WTC11 (cell line): ENCODE data around the gene MTRF1.

Experiments used
- TF ChIP-seq, protein P1 (sequence below): sonication (generic); formaldehyde crosslinking; IDR thresholded peaks from 2 replicates; pipeline ENCODE4 v1.8.0; 2022; ENCODE audit warnings: mild to moderate bottlenecking, missing genetic modification reagents
- TF ChIP-seq, protein P2 (sequence below): sonication (generic); formaldehyde crosslinking; conservative IDR thresholded peaks from 2 replicates; pipeline ENCODE4 v1.8.1; 2022; ENCODE audit warnings: mild to moderate bottlenecking, missing genetic modification reagents

DNA sequence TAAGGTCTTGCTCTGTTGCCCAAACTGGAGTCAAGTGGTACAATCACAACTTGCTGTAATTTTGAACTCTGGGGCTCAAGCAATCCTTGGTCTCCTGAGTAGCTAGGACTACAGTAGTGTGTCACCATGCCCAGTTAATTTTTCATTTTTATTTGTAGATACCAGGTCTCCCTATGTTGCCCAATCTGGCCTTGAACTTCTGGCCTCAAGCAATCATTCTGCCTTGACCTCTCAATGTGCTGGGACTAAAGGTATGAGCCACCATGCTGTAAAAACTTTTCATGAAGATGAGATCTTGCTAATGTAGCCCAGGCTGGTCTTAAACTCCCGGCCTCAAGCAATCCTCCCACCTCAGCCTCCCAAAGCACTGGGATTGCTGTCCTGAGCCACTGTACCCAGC is 32.6 kb upstream of the MTRF1 start:
- TF ChIP-seq, protein P1, sequence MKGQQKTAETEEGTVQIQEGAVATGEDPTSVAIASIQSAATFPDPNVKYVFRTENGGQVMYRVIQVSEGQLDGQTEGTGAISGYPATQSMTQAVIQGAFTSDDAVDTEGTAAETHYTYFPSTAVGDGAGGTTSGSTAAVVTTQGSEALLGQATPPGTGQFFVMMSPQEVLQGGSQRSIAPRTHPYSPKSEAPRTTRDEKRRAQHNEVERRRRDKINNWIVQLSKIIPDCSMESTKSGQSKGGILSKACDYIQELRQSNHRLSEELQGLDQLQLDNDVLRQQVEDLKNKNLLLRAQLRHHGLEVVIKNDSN (CRISPR knock-in tag): no peak
- TF ChIP-seq, protein P2, sequence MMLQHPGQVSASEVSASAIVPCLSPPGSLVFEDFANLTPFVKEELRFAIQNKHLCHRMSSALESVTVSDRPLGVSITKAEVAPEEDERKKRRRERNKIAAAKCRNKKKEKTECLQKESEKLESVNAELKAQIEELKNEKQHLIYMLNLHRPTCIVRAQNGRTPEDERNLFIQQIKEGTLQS: no peak
